GM13976 (cell line): ENCODE measurements around the gene TLK2.

Source experiments
- DNase-seq: peaks from one replicate; pipeline ENCODE4 v3.0.0; 2012; ENCODE audit warnings: low spot score
- in situ Hi-C: fragments of 300-500 bp; cut with MboI; formaldehyde crosslinking; loops from one replicate; pipeline ENCODE4 v1.12.0; 2022; ENCODE audit warnings: low sequenced_read_pairs, mixed read lengths, inconsistent platforms; ENCODE audit not compliant: unreplicated experiment
- TF ChIP-seq, protein P1 (sequence below): IDR thresholded peaks from 2 replicates; pipeline ENCODE4 v1.5.1; 2012; ENCODE audit warnings: borderline replicate concordance, mild to moderate bottlenecking; ENCODE audit not compliant: insufficient read depth; ENCODE audit errors: extremely low read depth, missing control alignments, control extremely low read depth

TLK2 gene

DNA sequence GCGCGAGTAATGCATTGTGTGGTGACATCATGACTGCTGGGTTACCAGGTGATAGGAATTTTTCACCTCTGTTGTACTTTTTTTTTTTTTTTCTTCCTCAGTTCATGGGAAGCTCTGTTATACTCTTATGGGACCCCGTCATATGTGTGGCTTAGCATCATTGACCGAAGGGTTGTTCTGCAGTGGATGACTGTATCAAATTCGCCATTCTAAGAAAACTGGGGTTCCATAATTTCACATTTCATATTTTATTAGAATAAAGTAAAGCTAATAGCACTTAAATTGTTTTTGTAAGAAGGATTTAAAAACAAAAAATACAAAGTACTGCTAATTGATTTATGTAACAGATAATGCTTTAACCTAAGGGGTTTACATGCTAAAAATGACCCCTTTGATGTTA lies 116.9 kb downstream of the TLK2 start:
- TF ChIP-seq, protein P1, sequence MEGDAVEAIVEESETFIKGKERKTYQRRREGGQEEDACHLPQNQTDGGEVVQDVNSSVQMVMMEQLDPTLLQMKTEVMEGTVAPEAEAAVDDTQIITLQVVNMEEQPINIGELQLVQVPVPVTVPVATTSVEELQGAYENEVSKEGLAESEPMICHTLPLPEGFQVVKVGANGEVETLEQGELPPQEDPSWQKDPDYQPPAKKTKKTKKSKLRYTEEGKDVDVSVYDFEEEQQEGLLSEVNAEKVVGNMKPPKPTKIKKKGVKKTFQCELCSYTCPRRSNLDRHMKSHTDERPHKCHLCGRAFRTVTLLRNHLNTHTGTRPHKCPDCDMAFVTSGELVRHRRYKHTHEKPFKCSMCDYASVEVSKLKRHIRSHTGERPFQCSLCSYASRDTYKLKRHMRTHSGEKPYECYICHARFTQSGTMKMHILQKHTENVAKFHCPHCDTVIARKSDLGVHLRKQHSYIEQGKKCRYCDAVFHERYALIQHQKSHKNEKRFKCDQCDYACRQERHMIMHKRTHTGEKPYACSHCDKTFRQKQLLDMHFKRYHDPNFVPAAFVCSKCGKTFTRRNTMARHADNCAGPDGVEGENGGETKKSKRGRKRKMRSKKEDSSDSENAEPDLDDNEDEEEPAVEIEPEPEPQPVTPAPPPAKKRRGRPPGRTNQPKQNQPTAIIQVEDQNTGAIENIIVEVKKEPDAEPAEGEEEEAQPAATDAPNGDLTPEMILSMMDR = no peak
- in situ Hi-C loops = no loop called here
- no peak for DNase-seq

DNA sequence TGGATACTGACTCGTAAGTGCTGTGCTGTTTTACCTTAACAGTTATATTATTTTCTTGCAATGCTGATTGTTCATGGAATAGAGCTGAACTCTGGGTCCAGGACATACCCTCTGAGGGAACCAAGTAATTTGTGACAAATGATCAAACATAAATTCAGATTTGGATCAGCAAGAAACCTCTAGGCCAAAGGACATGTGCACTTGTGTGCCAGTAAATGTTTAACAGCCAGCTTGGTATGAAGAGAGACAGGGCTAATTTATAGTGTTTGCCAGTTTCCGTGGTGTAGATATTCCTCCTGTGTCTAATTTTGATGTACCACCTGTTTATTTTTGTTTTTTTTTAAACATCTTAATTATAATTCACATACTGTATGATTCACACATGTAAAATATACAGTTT lies 118.0 kb downstream of the TLK2 start:
- DNase-seq = no peak
- TF ChIP-seq, protein P1 = no peak
- in situ Hi-C loops = no loop called here

DNA sequence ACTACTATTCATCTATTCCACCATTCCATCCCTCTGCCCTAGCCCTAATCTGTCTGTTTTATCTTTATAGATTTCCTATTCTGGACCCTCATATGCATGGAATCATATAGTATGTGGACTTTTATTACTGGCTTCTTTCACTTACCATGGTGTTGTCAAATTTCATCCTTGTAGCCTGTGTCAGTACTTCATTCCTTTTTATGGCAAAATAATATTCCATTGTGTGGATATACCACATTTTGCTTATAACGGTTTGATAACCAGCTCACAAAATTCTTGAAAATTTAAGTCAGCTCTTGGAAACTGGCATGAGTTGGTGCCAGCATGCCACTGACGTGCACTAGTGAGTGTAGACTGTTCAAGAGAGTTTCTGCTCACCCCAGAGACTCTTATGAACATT lies 118.5 kb downstream of the TLK2 start:
- no peak for DNase-seq
- TF ChIP-seq, protein P1 = no peak
- in situ Hi-C loops = no loop called here

DNA sequence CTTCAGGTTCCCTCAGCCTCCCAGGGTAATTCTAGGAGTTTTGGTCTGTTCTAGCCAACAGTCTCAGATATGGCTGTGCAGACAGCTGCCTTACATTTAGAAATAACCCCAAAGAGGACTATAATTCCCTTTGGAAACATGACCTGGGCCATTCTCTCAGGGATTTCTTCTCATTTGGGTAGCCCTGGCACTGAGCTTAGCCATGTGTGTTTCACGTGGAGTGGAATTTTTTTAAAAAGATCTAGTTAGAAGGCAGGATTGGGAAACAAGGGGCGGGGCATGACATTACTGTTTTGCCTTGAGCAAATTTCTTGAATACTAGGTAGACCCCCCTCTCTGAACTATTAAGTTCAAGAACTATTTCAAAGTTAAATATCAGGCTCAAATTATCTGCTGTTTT lies 119.3 kb downstream of the TLK2 start:
- TF ChIP-seq, protein P1 = no peak
- no peak for DNase-seq
- in situ Hi-C loops = no loop called here

DNA sequence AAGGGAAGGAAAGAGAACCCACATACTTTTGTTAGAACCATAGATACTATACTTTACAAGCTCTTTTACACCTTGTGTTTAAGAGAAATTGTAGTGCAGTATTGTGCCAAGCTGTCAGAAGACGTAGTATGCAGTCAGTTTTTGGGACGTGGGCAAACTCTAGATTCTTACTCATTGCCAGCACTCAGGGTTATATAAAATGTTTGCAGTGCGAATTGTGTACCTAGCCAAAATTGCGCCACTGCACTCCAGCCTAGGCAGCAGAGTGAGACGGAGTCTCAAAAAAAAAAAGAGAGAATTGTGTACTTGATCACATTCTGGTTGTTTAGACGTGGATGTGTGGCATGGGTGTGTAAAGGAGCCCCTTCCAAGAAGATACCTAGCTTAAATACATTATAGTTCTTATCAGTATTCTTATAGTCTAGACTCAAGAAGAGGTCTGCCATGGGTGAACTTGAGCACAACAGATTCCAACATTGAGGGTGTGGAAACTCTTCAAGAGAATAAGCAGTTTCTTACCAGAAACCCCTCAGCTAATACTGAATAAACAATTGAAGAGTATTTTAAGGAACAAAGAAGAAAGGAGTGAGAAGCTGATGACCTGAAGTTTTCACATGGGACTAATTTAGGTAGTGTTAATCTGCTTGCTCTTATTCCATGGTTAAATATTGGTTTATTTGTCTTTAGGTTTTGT lies 121.5 kb downstream of the TLK2 start:
- no peak for DNase-seq
- in situ Hi-C loops = no loop called here

DNA sequence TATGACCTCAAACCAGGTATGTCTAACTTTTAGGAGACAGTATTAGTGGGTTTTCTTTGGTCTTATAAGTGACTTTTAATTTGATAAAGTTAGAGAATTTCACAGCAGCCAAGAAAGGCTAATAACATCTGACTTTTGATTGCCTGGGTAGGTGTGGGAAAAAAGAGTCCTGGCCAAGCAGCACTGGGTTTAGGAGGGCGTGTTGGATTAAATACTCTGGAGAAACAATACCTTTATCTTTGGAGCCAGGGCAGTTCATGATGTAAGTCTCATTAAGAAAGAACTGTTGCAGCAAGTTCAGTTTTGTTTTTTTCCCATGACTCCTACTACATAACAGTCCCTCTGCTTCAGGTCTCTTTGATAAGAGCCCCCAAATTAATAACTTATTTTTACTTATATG lies 122.2 kb downstream of the TLK2 start:
- TF ChIP-seq, protein P1 = no peak
- in situ Hi-C loops = no loop called here
- no peak for DNase-seq

More for the DNA sequence above, 121.5 kb downstream of the TLK2 start:
- TF ChIP-seq, protein P1 = no peak
